HG02970 (cell line): ENCODE data around the gene DAZ1.
"Not testable (repeated sequence)": the region's sequence is repeated elsewhere in the genome, so short reads cannot be mapped to it uniquely, and the experiment has no call there.

Source experiments
- ATAC-seq: cut with Tn5 transposase; IDR thresholded peaks from one replicate; pipeline ENCODE4 v1.9.1; 2021; ENCODE audit warnings: mild to moderate bottlenecking, moderate library complexity, moderate number of reproducible peaks; ENCODE audit not compliant: unreplicated experiment, low FRiP score

DAZ1 gene

GRCh38 chrY:23198908-23199307 is at the start of gene DAZ1:
Gene DAZ1, minus strand, starts transcription at chrY:23199008. Its CDS starts 208 bp downstream, at chrY:23198800.
- not testable (repeated sequence) for ATAC-seq

DNA sequence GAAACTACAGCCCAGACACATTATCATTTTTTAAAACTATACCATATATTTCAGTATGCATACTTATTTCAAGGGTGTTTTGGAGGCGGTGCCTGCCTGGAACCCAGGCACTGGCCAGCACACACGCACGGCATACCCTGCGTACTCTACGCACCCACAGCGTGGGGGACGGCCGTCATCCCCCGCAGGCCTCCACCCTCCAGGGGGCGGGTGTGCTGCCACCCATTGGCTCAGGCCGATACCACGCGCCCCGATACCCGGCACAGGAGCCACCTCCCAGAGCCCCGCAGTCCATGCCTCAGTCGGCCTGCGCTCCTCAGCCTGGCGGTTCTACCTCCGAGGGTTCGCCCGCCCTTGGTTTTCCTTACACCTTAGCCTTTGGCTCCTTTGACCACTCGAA is 20.4 kb upstream of the DAZ1 start, which contains the start of gene DAZ2:
Gene DAZ2, plus strand, starts transcription at position 301 of the 400 bp plus-strand sequence. CDS start 208 bp downstream, outside the sequence.
- not testable (repeated sequence) for ATAC-seq

GRCh38 chrY:23210681-23211080 is 11.9 kb upstream of the DAZ1 start:
- ATAC-seq = not testable (repeated sequence)

- ATAC-seq = not testable (repeated sequence)
These were observed 11.1 kb upstream of the DAZ1 start for GRCh38 chrY:23209802-23210495.

DNA sequence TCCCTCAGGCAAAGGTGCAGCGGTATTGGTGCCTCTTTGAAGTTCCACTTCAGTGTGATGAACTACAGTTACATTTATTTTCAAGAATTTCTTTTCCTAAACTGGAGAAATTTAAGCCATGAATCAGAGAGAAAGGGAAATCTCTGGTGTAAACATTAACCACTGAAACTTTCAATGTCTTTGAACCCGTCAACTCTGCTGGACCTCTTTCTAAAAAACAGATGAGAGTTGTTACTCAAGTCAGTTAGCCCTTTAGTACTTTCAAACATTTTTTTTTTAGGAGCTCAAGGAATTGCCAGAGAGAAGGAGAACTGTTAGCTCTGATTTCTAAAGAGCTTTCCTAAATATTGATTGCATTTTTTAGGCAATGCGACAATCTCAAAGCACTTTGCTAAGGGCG is 8.6 kb upstream of the DAZ1 start:
- not testable (repeated sequence) for ATAC-seq
